Esophagus mucosa (tissue), 1 donor: ENCODE results near the gene AP1S2. TPM values are rescaled to one million over a fixed set of nuclear protein-coding genes. Genes with fewer than 3 reads are reported as not detected.

Experiments
- ATAC-seq: fragments of 200-7000 bp; cut with Tn5 transposase; one replicate; pipeline ENCODE4 v1.9.1; 2020
- total RNA-seq: library from RNA; stranded (reverse); gene quantifications from one replicate; pipeline ENCODE4 v1.2.4, GENCODE V29; 2023
- donor health status: DM: yes; HTN: yes; CAD: no.

The AP1S2 gene
- total RNA-seq, 1 donor from 2014 or later = 7.5 TPM

GRCh38 chrX:15804563-15804962, 50.0 kb downstream of the AP1S2 start:
- no peak for ATAC-seq

- ATAC-seq = no peak
Observed at GRCh38 chrX:15797707-15798106, 56.9 kb downstream of the AP1S2 start.

- no peak for ATAC-seq
Observed at GRCh38 chrX:15790769-15791290, 63.8 kb downstream of the AP1S2 start.

- peak; percentile 95 for ATAC-seq
Observed at GRCh38 chrX:15789979-15790768, 64.4 kb downstream of the AP1S2 start, which contains the start of gene ZRSR2. Gene ZRSR2 (plus strand): TSS chrX:15790484. CDS start chrX:15790496, 12 bp downstream.

GRCh38 chrX:15786915-15787314, 67.7 kb downstream of the AP1S2 start:
- peak; percentile 27 for ATAC-seq

- ATAC-seq = no peak
Observed at GRCh38 chrX:15785176-15785750, 69.3 kb downstream of the AP1S2 start.

GRCh38 chrX:15781961-15782699, 72.5 kb downstream of the AP1S2 start:
- no peak for ATAC-seq

Other genes starting within 250 kb of the AP1S2 start
- 0.20 TPM for gene CLTRN, start 190.0 kb downstream of the AP1S2 start, total RNA-seq
- gene CA5B, start 116.5 kb downstream of the AP1S2 start, total RNA-seq = 10.6 TPM
- gene ZRSR2, start 64.3 kb downstream of the AP1S2 start, total RNA-seq = 5.8 TPM